ENCODE measurements around the gene LMF2.
"Not testable (repeated sequence)": the region's sequence is repeated elsewhere in the genome, so short reads cannot be mapped to it uniquely, and the experiment has no call there.

LMF2 gene

DNA sequence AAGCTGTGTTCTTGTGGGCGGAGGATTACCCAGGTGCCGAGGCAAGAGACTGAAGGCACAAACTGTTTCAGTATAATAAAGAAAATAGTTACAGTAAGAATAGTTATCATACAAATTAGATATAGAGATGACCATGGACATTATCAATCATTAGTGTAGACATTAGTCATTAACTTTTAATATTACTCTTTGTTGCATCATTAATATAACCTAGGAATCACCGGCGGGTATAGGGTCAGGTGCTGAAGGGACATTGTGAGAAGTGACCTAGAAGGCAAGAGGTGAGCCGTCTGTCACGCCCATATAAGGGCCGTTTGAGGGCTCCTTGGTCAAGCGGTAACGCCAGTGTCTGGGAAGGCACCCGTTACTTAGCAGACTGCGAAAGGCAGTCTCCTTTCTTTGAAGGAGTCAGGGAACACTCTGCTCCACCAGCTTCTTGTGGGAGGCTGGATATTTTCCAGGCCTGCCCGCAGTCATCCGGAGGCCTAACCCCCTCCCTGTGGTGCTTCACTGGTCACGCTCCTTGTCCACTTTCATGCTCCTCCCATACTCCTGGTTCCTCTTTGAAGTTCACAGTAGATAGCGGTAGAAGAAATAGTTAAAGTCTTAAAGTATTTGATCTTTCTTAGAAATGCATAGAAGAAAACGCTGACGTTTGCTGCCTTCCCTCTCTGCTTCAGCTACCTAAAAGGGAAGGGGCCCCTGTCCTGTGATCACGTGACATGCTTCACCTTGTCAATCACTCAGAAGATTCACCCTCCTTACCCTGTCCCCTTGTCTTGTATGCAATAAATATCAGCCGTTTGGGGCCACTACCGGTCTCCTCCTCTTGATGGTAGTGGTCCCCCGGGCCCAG, 26.6 kb upstream of the LMF2 start:
- H3K27ac ChIP-seq (ENCODE audit: extremely low read depth, low read depth, low read length); H3K9me3 ChIP-seq (ENCODE audit: control insufficient read depth, insufficient read depth, low read depth, low read length); H3K36me3 ChIP-seq (ENCODE audit: control insufficient read depth in 2 of 2, insufficient read depth in 1 of 2, low read length in 2 of 2); H3K4me3 ChIP-seq (ENCODE audit: low read depth, low read length); H3K4me1 ChIP-seq (ENCODE audit: control insufficient read depth, insufficient read depth, low read length): not testable (repeated sequence)
- TF ChIP-seq EGR2 (tag by site-specific recombination; IDR thresholded peaks at IDR 0.05; ENCODE audit: low read depth), result 0 out of 2 replicates have a peak, but pooled peaks have one; percentile 0
- CTCF ChIA-PET, result interaction anchor here (0.6 to 1.2 kb wide), 2 partner anchors 8 to 47 kb away, joined by 3 to 5 read pairs; partner anchors contain the start of gene SCO2
- POLR2A ChIA-PET, result interaction anchor here (0.5 to 1.0 kb wide), 3 partner anchors 36 to 428 kb away, joined by 3 to 8 read pairs (median 4); no protein-coding TSS in a partner anchor

DNA sequence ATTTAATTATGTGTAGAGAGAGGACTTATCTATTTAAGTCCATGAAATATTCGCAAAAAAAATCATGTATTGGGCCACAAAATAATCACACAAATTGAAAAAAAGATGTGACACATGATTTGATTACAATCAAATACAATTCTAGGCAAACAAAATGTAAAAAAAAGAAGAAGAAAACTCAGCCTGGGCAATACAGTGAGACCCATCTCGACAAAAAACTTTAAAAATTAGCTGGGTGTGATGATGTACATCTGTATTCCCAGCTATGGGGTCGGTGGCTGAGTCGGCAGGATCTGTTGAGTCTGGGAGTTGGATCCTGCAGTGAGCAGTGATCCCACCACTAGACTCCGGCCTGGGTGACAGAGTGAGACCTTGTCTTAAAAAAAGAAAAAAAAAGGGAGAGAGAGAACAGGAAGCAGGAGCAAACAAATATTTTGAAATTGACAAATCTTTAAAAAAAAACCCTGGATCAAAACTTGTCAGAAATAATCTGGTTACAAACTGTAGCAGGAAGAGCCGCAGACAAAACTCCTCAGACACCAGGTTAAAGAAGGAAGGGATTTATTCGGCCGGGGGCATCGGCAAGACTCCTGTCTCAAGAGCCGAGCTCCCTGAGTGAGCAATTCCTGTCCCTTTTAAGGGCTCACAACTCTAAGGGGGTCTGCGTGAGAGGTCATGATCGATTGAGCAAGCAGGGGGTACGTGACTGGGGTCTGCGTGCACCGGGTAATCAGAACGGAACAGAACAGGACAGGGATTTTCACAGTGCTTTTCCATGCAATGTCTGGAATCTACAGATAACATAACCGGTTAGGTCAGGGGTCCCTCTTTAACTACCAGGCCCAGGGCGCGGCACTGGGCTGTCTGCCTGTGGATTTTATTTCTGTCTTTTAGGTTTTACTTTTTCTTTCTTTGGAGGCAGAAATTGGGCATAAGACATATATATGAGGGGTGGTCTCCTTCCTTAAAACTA, 25.6 kb upstream of the LMF2 start:
- H3K4me1 ChIP-seq (ENCODE audit: control insufficient read depth, insufficient read depth, low read length), result no peaks in the 10 kb centered on the region; the same call in 1 of the 2 replicates
- H3K27ac ChIP-seq (ENCODE audit: extremely low read depth, low read depth, low read length), result no peak overlapping the region
- no peak overlapping the region for H3K4me3 ChIP-seq (ENCODE audit: low read depth, low read length)
- no peaks in the 10 kb centered on the region for H3K36me3 ChIP-seq (ENCODE audit: control insufficient read depth in 2 of 2, insufficient read depth in 1 of 2, low read length in 2 of 2)
- POLR2A ChIA-PET, result interaction anchor here (0.6 kb wide), 1 partner anchor 231 kb away, joined by 4 read pairs; no protein-coding TSS in a partner anchor
- no peaks in the 10 kb centered on the region for H3K9me3 ChIP-seq (ENCODE audit: control insufficient read depth, insufficient read depth, low read depth, low read length)
- TF ChIP-seq ZNF248 (tag by site-specific recombination; IDR thresholded peaks at IDR 0.05), result no peak
- TF ChIP-seq ZNF362 (tag by site-specific recombination; IDR thresholded peaks at IDR 0.05), result 0 out of 2 replicates have a peak, but pooled peaks have one; percentile 31
- peak; percentile 90 for TF ChIP-seq ZNF121 (tag by site-specific recombination; IDR thresholded peaks at IDR 0.05)
- no peak for TF ChIP-seq SALL2 (tag by site-specific recombination; IDR thresholded peaks at IDR 0.05; ENCODE audit: borderline replicate concordance)
- TF ChIP-seq, protein P1, sequence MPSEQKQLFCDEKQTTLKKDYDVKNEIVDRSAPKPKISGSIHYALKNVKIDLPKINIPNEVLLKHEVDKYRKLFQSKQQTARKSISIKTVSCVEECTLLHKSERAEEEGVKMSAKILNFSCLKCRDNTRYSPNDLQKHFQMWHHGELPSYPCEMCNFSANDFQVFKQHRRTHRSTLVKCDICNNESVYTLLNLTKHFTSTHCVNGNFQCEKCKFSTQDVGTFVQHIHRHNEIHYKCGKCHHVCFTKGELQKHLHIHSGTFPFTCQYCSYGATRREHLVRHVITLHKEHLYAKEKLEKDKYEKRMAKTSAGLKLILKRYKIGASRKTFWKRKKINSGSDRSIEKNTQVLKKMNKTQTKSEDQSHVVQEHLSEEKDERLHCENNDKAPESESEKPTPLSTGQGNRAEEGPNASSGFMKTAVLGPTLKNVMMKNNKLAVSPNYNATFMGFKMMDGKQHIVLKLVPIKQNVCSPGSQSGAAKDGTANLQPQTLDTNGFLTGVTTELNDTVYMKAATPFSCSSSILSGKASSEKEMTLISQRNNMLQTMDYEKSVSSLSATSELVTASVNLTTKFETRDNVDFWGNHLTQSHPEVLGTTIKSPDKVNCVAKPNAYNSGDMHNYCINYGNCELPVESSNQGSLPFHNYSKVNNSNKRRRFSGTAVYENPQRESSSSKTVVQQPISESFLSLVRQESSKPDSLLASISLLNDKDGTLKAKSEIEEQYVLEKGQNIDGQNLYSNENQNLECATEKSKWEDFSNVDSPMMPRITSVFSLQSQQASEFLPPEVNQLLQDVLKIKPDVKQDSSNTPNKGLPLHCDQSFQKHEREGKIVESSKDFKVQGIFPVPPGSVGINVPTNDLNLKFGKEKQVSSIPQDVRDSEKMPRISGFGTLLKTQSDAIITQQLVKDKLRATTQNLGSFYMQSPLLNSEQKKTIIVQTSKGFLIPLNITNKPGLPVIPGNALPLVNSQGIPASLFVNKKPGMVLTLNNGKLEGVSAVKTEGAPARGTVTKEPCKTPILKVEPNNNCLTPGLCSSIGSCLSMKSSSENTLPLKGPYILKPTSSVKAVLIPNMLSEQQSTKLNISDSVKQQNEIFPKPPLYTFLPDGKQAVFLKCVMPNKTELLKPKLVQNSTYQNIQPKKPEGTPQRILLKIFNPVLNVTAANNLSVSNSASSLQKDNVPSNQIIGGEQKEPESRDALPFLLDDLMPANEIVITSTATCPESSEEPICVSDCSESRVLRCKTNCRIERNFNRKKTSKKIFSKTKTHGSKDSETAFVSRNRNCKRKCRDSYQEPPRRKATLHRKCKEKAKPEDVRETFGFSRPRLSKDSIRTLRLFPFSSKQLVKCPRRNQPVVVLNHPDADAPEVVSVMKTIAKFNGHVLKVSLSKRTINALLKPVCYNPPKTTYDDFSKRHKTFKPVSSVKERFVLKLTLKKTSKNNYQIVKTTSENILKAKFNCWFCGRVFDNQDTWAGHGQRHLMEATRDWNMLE (tag by site-specific recombination; conservative IDR thresholded peaks at IDR 0.05; ENCODE audit: low read depth), result no peak
- CTCF ChIA-PET, result interaction anchor here (1.2 kb wide), 1 partner anchor 7 kb away, joined by 5 read pairs; the partner anchor contains the start of gene SCO2

DNA sequence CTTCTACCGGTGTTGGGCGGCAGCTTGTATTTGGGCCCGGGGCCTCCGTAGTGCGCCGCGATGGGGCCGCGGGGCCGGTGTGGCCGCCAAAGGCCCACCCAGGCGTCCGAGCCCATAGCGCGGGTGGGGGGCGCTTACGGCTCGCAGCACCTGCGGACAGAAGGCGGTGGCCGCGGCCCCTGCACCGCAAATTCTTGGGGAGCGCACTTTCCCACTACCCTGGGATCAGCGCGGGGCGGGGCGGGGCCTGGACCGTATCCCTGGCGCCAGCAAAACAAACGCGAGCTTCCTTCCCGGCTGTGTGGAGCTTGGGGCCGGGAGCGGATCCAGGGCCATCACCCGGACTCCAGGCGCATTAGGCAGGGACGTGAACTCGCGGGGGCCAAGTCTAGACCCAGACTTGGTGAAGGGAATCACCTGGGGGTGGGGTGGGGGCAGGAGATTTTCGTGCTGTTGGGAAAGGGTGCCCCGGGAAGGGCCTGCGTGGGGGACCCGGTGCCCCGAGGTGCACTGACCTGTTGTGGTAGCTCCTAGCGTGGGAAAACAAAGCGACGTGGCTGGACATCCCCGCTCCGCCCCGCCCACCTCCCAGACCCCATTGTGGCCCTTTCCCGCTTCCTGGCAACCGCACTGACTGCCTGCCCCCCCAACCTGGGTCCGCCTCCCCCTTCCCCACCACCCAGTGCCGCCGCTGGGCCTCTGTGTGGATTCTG, 24.6 kb upstream of the LMF2 start:
- CTCF ChIA-PET, result no interaction called here
- Histone ChIP-seq H3K4me3 (ENCODE audit: low read depth, low read length) (no peak overlapping the region), H3K36me3 (ENCODE audit: control insufficient read depth in 2 of 2, insufficient read depth in 1 of 2, low read length in 2 of 2) (no peaks in the 10 kb centered on the region), H3K4me1 (ENCODE audit: control insufficient read depth, insufficient read depth, low read length) (no peaks in the 10 kb centered on the region; the same call in 1 of the 2 replicates), H3K27ac (ENCODE audit: extremely low read depth, low read depth, low read length) (no peak overlapping the region), H3K9me3 (ENCODE audit: control insufficient read depth, insufficient read depth, low read depth, low read length) (no peaks in the 10 kb centered on the region)
- POLR2A ChIA-PET, result interaction anchor here (0.7 kb wide), 1 partner anchor 57 kb away, joined by 3 read pairs; no protein-coding TSS in a partner anchor
- TF ChIP-seq ZNF623 (tag by site-specific recombination; IDR thresholded peaks at IDR 0.05), result no peak
- no peak for TF ChIP-seq OVOL3 (tag by site-specific recombination; IDR thresholded peaks at IDR 0.05)
- no peak for TF ChIP-seq ZNF404 (tag by site-specific recombination; IDR thresholded peaks at IDR 0.05)
- no peak for TF ChIP-seq ZNF146 (tag by site-specific recombination; IDR thresholded peaks at IDR 0.05)
- TF ChIP-seq ZNF350 (tag by site-specific recombination; IDR thresholded peaks at IDR 0.05), result no peak
- TF ChIP-seq, protein P2, sequence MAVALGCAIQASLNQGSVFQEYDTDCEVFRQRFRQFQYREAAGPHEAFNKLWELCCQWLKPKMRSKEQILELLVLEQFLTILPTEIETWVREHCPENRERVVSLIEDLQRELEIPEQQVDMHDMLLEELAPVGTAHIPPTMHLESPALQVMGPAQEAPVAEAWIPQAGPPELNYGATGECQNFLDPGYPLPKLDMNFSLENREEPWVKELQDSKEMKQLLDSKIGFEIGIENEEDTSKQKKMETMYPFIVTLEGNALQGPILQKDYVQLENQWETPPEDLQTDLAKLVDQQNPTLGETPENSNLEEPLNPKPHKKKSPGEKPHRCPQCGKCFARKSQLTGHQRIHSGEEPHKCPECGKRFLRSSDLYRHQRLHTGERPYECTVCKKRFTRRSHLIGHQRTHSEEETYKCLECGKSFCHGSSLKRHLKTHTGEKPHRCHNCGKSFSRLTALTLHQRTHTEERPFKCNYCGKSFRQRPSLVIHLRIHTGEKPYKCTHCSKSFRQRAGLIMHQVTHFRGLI (tag by site-specific recombination; IDR thresholded peaks at IDR 0.05), result no peak
- no peak for TF ChIP-seq ZNF426 (tag by site-specific recombination; IDR thresholded peaks at IDR 0.05)
- no peak for TF ChIP-seq ZNF292 (tag by site-specific recombination; IDR thresholded peaks at IDR 0.05; ENCODE audit: borderline replicate concordance, low read depth)
